MCF 10A (cell line): ENCODE results near the gene PTPRCAP. TPM values are rescaled to one million over a fixed set of nuclear protein-coding genes. Genes with fewer than 3 reads are reported as not detected.
"Not testable (repeated sequence)": the region's sequence is repeated elsewhere in the genome, so short reads cannot be mapped to it uniquely, and the experiment has no call there.

ENCODE experiments used
- BruUV-seq: library from RNA; stranded (reverse); fragments of 400-500 nt; replicated peaks from 2 replicates; lab custom pipeline; 2021; lab: Mats Ljungman, UMichigan
- CTCF ChIA-PET: fragments of 300-600 bp; sonication (Branson Sonifier 250); formaldehyde crosslinking; extraction: SDS; loops from one replicate; lab custom pipeline; 2021; ENCODE audit warnings: antibody characterized with exemption, inconsistent platforms; lab: Yijun Ruan, JAX
- POLR2A ChIA-PET: fragments of 300-600, 350-650 bp; sonication (Branson Sonifier 250); formaldehyde crosslinking; extraction: SDS; loops from one replicate; lab custom pipeline; 2020; ENCODE audit warnings: antibody characterized with exemption, inconsistent platforms; lab: Yijun Ruan, JAX
- DNase-seq: peaks from one replicate; pipeline ENCODE4 v3.0.0-alpha.2; 2018; ENCODE audit not compliant: unreplicated experiment
- H3K27ac Mint-ChIP-seq: one replicate; pipeline ENCODE4 v1.8.0; 2022; ENCODE audit warnings: mild to moderate bottlenecking, low read depth, mixed read lengths; ENCODE audit not compliant: unreplicated experiment
- H3K27me3 Mint-ChIP-seq: one replicate; pipeline ENCODE4 v1.8.0; 2022; ENCODE audit warnings: mixed read lengths; ENCODE audit not compliant: insufficient read depth, unreplicated experiment
- H3K36me3 Mint-ChIP-seq: one replicate; pipeline ENCODE4 v1.8.0; 2022; ENCODE audit warnings: mild to moderate bottlenecking, moderate library complexity, mixed read lengths; ENCODE audit not compliant: insufficient read depth, unreplicated experiment
- H3K4me1 Mint-ChIP-seq: one replicate; pipeline ENCODE4 v1.8.0; 2022; ENCODE audit warnings: mixed read lengths; ENCODE audit not compliant: insufficient read depth, unreplicated experiment
- H3K4me3 Mint-ChIP-seq: one replicate; pipeline ENCODE4 v1.8.0; 2022; ENCODE audit warnings: mild to moderate bottlenecking, moderate library complexity, mixed read lengths; ENCODE audit not compliant: unreplicated experiment
- H3K9me3 Mint-ChIP-seq: one replicate; pipeline ENCODE4 v1.8.0; 2022; ENCODE audit warnings: mixed read lengths; ENCODE audit not compliant: unreplicated experiment
- CTCF ChIP-seq: fragments of 200-600 bp; IDR thresholded peaks from one replicate; pipeline ENCODE4 v1.8.0; 2022; ENCODE audit warnings: antibody characterized with exemption, mild to moderate bottlenecking; ENCODE audit not compliant: unreplicated experiment
- intact Hi-C: fragments of 100-400 bp; cut with micrococcal nuclease; formaldehyde crosslinking; loops from 2 replicates; pipeline ENCODE4 v1.14.1; 2022
- total RNA-seq: library from RNA; stranded (reverse); gene quantifications from 2 replicates; pipeline ENCODE4 v1.2.3, GENCODE V29; 2022

PTPRCAP gene
- total RNA-seq, 1 experiment from 2014 or later: 0.86 TPM

DNA sequence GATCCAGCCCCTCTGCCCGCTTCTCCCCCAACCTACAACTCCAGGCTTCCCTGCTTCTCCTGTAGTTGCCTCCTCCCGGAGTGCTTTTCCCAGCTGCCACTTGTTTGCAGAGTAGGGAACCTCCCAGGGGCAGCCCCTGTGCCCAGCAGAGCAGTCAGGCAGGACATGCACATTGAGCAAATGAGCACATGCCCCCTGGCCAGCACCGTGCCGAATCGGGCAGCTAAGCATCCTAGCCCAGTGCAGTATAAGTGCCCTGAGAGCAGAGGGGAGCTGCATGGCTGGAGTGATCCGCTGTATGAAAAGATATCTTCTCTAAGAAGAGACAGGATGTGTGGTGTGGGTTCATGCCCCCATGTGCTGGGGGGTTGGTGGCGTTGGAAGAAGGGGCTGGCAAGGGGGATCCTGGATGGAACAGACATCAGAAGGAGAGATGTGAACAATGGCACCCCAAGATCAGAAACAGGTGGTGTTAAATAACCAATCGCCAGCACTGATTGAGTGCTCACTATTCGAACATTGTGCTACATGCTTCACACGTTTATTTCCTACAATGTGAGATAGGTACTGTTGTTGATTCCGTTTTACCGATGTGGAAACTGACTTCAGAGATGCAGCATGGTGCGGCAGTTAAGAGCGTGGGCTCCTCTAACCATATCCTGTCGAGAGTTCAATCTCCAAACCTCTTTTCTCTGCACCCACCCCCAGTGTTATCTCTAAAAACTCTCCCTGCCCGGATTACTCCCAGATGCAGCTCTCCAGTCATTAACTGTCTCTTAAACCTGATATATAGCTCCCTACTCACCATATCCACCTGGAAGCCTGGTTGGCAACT lies 46.6 kb upstream of the PTPRCAP start:
- Mint-ChIP-seq H3K36me3 (peaks cover 41% of the 10 kb centered on the region), H3K27ac (no peak overlapping the region), H3K9me3 (no peaks in the 10 kb centered on the region), H3K4me3 (peak overlapping the region; percentile 90), H3K27me3 (no peaks in the 10 kb centered on the region), H3K4me1 (peaks cover 36% of the 10 kb centered on the region)
- BruUV-seq: no TSS peak
- DNase-seq: no peak
- ChIA-PET CTCF (interaction anchor here (0.7 to 0.9 kb wide), 2 partner anchors 12 to 202 kb away, joined by 3 read pairs; no protein-coding TSS in a partner anchor), POLR2A (interaction anchor here (0.9 to 2.1 kb wide), 4 partner anchors 14 to 56 kb away, joined by 3 to 11 read pairs (median 8); partner anchors contain the start of genes PITPNM1, RPS6KB2 and TMEM134)
- intact Hi-C loops: loop anchor here (1.0 kb wide), 1 partner anchor 22 kb away; no protein-coding TSS in a partner anchor
- no peak for TF ChIP-seq CTCF

DNA sequence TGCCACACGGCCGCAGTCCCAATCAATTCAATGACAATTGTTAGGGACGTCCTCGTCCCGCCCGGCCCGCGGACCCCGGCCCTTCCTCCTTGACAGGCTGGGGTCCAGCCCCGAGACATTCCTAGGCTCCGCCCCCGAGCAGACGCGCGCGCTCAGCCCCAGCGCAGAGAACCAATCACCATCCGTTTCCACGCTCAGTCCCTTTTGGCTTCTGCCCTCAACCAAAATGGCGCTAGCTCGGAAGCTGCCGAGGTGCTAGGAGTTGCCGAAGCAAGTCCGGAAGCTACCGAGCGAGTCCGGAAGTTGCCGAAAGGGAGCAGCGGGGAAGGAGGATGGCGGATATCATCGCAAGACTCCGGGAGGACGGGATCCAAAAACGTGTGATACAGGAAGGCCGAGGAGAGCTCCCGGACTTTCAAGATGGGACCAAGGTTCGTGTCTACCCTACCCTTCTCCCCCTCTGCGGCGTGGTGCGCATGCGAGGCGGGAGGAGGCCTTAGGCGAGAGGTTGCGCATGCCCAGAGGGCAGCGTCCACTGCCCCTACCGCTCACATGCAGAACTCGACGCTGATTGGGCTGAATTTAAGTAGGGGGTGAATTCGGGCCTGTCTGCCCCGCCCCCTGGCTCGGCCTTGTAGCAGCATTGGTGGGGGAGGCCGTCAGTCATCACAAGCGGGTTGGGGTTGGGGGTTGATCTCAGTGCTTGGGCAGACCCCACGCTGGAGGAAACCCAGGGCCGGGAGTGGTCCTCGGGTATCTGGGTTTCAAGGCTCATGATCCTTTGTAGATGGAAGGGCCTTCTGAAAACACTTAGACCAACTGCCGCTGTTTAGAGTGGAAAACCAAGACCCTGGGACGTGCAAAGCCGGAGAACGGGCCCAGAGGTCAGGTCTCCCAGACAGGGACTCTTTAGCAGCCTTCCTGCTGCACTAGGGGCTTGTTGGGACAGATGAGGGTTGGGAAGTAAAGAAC lies 45.6 kb upstream of the PTPRCAP start, which contains the start of gene AIP:
Gene AIP (plus strand): TSS at position 200 of the 972 bp plus-strand sequence. CDS start 133 bp downstream, at position 333.
- POLR2A ChIA-PET: interaction anchor here (0.6 to 2.1 kb wide), 14 partner anchors 8 to 1365 kb away, joined by 3 to 11 read pairs (median 4); partner anchors contain the start of genes PITPNM1, RAD9A, RPS6KB2 and TMEM134
- TSS peak; percentile 72 for BruUV-seq
- Mint-ChIP-seq H3K4me1 (peaks cover 36% of the 10 kb centered on the region), H3K9me3 (no peaks in the 10 kb centered on the region), H3K27me3 (no peaks in the 10 kb centered on the region), H3K27ac (peak within 1 kb of the TSS; percentile 99), H3K4me3 (peak within 1 kb of the TSS; percentile 90), H3K36me3 (peaks cover 31% of the 10 kb centered on the region)
- intact Hi-C loops: loop anchor here (1.0 kb wide), 1 partner anchor 23 kb away; no protein-coding TSS in a partner anchor
- CTCF ChIA-PET: interaction anchor here (0.6 to 0.9 kb wide), 4 partner anchors 13 to 222 kb away, joined by 3 to 5 read pairs (median 3); no protein-coding TSS in a partner anchor
- peak; percentile 98 for DNase-seq
- peak; percentile 15 for TF ChIP-seq CTCF

DNA sequence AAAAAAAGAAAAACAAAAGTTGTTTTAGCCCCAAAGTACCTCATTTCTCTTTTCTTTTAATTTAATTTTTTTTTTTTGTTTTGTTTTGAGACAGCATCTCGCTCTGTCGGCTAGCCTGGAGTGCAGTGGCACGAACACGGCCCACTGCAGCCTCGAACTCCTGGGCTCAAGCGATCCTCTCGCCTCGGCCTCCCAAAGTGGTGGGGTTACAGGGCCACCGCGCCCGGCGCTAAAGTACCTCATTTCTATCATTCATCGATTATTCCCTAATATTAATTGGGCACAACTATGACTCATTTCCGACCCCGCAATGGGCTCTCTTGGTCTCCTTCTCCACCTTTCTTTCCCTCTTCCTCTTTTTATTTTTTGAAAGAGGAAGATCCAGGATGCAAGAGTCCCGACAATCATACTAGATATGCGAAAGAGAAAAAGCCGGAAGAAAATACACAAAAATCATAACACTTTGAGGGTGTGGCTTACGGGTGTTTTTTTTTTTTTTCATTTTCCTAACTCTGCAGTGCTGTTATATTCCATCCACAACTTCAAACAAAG lies 44.9 kb upstream of the PTPRCAP start:
- Mint-ChIP-seq H3K4me1 (peaks cover 36% of the 10 kb centered on the region), H3K27ac (peak overlapping the region; percentile 99), H3K36me3 (peaks cover 24% of the 10 kb centered on the region), H3K4me3 (peak overlapping the region; percentile 90), H3K9me3 (no peaks in the 10 kb centered on the region), H3K27me3 (no peaks in the 10 kb centered on the region)
- ChIA-PET POLR2A (interaction anchor here (0.6 to 2.1 kb wide), 18 partner anchors 8 to 1364 kb away, joined by 3 to 11 read pairs (median 4); partner anchors contain the start of genes PITPNM1, RAD9A, RPS6KB2 and TMEM134), CTCF (interaction anchor here (0.6 kb wide), 1 partner anchor 14 kb away, joined by 3 read pairs; no protein-coding TSS in a partner anchor)
- intact Hi-C loops: no loop called here
- no peak for TF ChIP-seq CTCF
- TSS peak; percentile 58 for BruUV-seq
- DNase-seq: no peak

DNA sequence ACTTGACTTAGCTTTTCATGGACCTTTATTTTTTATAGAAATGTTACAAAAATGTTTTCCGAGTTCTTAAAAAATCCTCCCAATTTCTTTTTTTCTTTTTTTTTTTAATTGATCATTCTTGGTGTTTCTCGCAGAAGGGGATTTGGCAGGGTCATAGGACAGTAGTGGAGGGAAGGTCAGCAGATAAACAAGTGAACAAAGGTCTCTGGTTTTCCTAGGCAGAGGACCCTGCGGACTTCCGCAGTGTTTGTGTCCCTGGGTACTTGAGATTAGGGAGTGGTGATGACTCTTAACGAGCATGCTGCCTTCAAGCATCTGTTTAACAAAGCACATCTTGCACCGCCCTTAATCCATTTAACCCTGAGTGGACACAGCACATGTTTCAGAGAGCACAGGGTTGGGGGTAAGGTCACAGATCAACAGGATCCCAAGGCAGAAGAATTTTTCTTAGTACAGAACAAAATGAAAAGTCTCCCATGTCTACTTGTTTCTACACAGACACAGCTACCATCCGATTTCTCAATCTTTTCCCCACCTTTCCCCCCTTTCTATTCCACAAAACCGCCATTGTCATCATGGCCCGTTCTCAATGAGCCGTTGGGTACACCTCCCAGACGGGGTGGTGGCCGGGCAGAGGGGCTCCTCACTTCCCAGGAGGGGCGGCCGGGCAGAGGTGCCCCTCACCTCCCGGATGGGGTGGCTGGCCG lies 40.0 kb upstream of the PTPRCAP start:
- H3K36me3 Mint-ChIP-seq, H3K27ac Mint-ChIP-seq, H3K4me3 Mint-ChIP-seq, H3K4me1 Mint-ChIP-seq, H3K27me3 Mint-ChIP-seq, H3K9me3 Mint-ChIP-seq, DNase-seq, BruUV-seq, intact Hi-C loops: not testable (repeated sequence)
- POLR2A ChIA-PET: interaction anchor here (0.7 to 1.1 kb wide), 3 partner anchors 9 to 39 kb away, joined by 3 read pairs; no protein-coding TSS in a partner anchor
- CTCF ChIA-PET: interaction anchor here (0.6 to 1.6 kb wide), 4 partner anchors 9 to 185 kb away, joined by 4 to 8 read pairs (median 5); no protein-coding TSS in a partner anchor

GRCh38 chr11:67476692-67477091 lies 39.2 kb upstream of the PTPRCAP start:
- H3K27ac Mint-ChIP-seq, BruUV-seq, H3K9me3 Mint-ChIP-seq, H3K27me3 Mint-ChIP-seq, H3K4me3 Mint-ChIP-seq, intact Hi-C loops, DNase-seq, H3K36me3 Mint-ChIP-seq, H3K4me1 Mint-ChIP-seq: not testable (repeated sequence)
- POLR2A ChIA-PET: interaction anchor here (1.1 kb wide), 1 partner anchor 8 kb away, joined by 3 read pairs; no protein-coding TSS in a partner anchor
- CTCF ChIA-PET: interaction anchor here (0.6 to 1.2 kb wide), 3 partner anchors 9 to 186 kb away, joined by 4 to 5 read pairs (median 5); no protein-coding TSS in a partner anchor
